Fibroblast of villous mesenchyme (primary cell): ENCODE results near the gene NTMT1. TPM values are rescaled to one million over a fixed set of nuclear protein-coding genes. Genes with fewer than 3 reads are reported as not detected.

Experiments used
- DNase-seq: peaks from one replicate; pipeline ENCODE4 v3.0.0-alpha.2; 2010; ENCODE audit warnings: low read depth
- H3K4me3 ChIP-seq: 2 replicates; pipeline ENCODE4 v1.5.1; 2011; ENCODE audit warnings: low read depth, mild to moderate bottlenecking, low read length
- CTCF ChIP-seq: IDR thresholded peaks from 2 replicates; pipeline ENCODE4 v1.5.1; 2012; ENCODE audit warnings: low read depth, mild to moderate bottlenecking, low read length; ENCODE audit not compliant: insufficient read depth
- total RNA-seq: library from RNA; depleted of rRNA; stranded (reverse); fragments of >200 nt; gene quantifications from 2 replicates; pipeline ENCODE4 v1.2.3, GENCODE V29; 2012

Gene NTMT1
- total RNA-seq, 1 donor, result 36.3 TPM

GRCh38 chr9:129583308-129584038 lies 42.5 kb upstream of the NTMT1 start:
- TF ChIP-seq CTCF, result no peak
- DNase-seq, result no peak
- no peak overlapping the region for H3K4me3 ChIP-seq

- peak; percentile 88 for DNase-seq
- TF ChIP-seq CTCF, result no peak
- no peak overlapping the region for H3K4me3 ChIP-seq
Measured at GRCh38 chr9:129584136-129584535, 41.8 kb upstream of the NTMT1 start.

GRCh38 chr9:129585352-129585751 lies 40.6 kb upstream of the NTMT1 start:
- no peak for DNase-seq
- no peak for TF ChIP-seq CTCF
- no peak overlapping the region for H3K4me3 ChIP-seq

- TF ChIP-seq CTCF, result no peak
- no peak for DNase-seq
- no peak overlapping the region for H3K4me3 ChIP-seq
Measured at GRCh38 chr9:129586245-129586644, 39.7 kb upstream of the NTMT1 start.

GRCh38 chr9:129586685-129587084 lies 39.3 kb upstream of the NTMT1 start:
- DNase-seq, result peak; percentile 84
- no peak overlapping the region for H3K4me3 ChIP-seq
- no peak for TF ChIP-seq CTCF

- no peak overlapping the region for H3K4me3 ChIP-seq
- DNase-seq, result peak; percentile 94
- TF ChIP-seq CTCF, result no peak
Measured at GRCh38 chr9:129587487-129588262, 38.3 kb upstream of the NTMT1 start.
